Jurkat, Clone E6-1 (cell line): Measurements from ENCODE around the gene CERS4.
A peak's percentile ranks its signal among the peaks of the same experiment; 100 is the strongest.
"Not testable (repeated sequence)": the region's sequence is repeated elsewhere in the genome, so short reads cannot be mapped to it uniquely, and the experiment has no call there.

Experiments
- DNase-seq: peaks from one replicate; pipeline ENCODE4 v3.0.0-alpha.2; 2011; ENCODE audit warnings: low read depth, low spot score
- H3K4me3 ChIP-seq: 2 replicates; pipeline ENCODE4 v1.5.1; 2011; ENCODE audit warnings: mild to moderate bottlenecking, low read length, control low read depth, moderate library complexity

Gene CERS4

GRCh38 chr19:8239528-8240273, 30.5 kb downstream of the CERS4 start:
- no peak overlapping the region for H3K4me3 ChIP-seq
- DNase-seq, result no peak

DNA sequence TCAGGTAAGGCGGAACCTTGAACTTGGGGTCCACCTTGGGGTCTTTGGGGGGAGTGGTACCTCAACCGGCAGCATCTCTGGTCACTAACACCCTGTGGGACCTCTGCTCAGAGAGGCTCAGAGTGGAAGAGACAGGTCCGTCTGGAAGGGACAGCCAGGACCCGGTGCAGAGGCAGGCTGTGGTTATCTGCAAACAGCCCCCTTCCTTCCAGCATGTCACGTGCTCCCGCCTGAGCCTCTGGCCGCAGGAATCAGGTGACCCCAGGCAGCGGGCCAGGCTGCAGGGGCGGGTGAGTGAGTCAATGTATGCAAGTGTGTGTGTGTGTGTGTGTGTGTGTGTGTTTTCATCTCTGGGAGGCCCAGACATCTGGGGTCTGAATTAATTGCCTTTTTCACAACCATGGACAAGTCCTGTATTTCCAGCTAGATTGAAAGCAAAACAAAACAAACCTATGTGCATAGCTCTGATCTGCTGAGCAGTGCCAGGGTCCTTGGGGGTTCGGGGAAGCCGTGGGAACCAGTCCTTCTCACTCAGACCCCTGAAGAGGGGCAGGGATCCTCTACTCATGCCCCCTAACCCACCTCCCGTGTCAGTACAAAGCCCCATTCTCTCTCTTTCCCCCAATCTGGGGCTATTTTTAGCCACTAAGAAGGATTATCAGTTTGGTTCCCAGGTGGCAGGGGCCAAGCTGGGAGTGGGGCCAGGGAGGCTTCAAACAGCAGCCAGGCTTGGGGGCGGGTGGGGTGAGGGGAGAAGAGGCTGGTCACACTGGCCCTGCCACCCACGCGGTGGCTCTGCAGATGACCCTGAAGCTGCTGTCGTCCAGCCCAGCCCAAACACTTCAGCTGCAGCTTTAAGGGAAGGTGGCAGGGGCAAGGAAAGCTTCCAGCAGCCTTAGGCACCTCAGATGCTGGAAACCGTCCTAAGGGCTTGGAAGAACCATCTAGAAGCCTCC, 31.4 kb downstream of the CERS4 start:
- no peak for DNase-seq
- H3K4me3 ChIP-seq, result no peak overlapping the region

DNA sequence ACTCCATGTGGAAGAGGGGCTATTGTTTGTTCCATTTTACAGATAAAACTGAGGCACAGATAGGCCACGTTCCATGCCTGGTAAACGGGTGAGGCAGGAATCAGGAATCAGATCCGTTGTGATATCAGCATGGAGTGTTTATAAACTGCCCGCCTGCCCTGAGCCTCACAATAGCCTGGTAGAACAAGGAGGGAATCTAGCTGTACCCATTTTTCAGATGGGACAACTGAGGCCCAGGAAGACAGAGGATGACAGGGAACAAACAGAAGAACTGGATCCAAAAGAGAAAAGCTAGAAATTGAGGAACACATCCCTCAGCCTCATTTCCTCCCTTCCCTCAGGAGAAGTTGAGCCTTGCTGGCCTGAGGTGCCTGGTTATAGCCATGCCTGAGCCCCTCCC, 32.5 kb downstream of the CERS4 start:
- H3K4me3 ChIP-seq, result no peak overlapping the region

GRCh38 chr19:8242211-8242821, 33.1 kb downstream of the CERS4 start:
- no peak overlapping the region for H3K4me3 ChIP-seq
- no peak for DNase-seq

More for the DNA sequence above, 32.5 kb downstream of the CERS4 start:
- no peak for DNase-seq

- H3K4me3 ChIP-seq, result no peak overlapping the region
- no peak for DNase-seq
Observed at GRCh38 chr19:8243146-8243545, 34.0 kb downstream of the CERS4 start.

DNA sequence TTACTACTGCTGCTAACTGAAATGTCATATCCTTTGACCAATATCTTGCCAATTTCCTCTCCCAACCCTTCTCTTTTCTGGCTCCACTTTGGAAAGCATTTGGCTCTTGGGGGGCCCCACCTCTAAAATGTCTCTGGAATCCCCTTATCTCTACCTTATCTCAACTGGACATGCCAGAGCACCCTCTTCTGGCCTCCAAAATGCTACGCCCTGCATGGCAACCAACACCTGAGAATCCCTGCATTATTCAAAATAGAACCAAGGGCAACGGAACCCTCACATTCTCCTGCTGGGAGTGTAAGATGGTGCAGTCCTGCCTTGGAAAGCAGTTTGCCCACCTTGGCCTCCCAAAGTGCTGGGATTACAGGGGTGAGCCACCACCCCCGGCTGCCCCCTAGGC, 35.3 kb downstream of the CERS4 start:
- DNase-seq, result no peak

GRCh38 chr19:8245869-8246835, 37.0 kb downstream of the CERS4 start:
- no peak overlapping the region for H3K4me3 ChIP-seq
- DNase-seq, result no peak

More for the DNA sequence above, 35.3 kb downstream of the CERS4 start:
- H3K4me3 ChIP-seq, result no peak overlapping the region

DNA sequence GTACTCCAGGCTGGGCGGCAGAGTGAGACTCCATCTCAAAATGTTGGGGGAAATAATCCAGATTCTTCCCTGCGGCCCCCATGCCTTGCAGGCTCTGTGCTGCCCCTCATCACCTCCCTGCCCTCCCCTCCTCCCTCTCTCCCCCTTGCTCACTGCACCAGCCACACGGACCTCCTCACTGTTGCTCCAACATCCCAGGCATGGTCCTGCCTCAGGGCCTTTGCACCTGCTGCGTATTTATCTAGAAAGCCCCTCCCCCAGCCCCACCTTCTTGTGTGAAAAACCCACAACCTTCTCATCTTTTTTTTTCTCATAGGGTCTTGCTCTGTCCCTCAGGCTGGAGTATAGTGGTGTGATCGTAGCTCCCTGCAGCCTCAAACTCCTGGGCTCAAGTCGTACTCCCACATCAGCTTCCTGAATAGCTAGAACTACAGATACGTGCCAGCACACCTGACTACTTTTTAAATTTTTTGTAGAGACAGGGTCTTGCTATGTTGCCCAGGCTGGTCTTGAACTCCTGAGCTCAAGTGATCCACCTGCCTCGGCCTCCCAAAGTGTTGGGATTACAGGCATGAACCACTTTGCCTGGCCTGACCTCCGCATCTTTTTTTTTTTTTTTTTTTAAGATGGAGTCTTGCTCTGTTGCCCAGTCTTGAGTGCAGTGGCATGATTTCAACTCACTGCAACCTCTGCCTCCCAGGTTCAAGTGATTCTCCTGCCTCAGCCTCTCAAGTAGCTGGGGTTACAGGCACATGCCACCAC, 38.1 kb downstream of the CERS4 start:
- not testable (repeated sequence) for H3K4me3 ChIP-seq, DNase-seq

DNA sequence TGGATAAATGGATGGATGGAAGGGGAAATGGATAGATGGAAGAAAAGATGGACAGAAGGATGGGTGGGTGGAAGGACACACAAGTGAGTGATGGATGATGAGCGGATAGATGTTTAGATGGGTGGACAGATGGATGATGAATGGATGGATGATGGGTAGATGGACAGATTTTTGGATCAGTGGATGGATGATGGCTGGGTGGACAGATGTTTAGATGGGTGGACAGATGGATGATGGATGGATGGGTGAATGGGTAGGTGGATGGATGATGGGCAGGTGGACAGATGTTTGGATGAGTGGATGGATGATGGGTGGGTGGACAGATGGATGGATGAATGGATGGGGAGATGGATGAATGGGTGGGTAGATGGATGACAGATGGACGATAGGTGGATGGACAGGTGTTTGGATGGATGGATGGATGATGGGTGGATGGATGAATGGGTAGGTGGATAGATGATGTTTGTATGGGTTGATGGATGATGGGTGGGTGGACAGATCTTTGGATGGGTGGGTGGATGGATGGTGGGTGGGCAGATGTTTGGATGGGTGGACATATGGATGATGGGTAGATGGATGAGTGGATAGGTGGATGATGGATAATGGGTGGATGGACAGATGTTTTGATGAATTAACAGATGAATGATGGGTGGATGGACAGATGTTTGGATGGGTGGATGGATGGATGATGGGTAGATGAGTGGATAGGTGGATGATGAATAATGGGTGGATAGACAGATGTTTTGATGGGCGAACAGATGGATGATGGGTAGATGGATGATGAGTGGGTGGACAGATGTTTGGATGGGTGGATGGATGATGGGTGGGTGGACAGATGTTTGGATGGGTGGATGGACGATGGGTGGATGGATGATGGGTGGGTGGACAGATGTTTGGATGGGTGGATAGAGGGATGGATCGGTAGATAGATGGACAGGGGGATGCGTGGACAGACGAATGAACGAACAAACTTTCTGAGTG, 39.5 kb downstream of the CERS4 start:
- H3K4me3 ChIP-seq, result no peak overlapping the region
- no peak for DNase-seq

- no peak overlapping the region for H3K4me3 ChIP-seq
- DNase-seq, result no peak
Observed at GRCh38 chr19:8250596-8250995, 41.4 kb downstream of the CERS4 start.

GRCh38 chr19:8251025-8251472, 41.9 kb downstream of the CERS4 start:
- H3K4me3 ChIP-seq, result no peak overlapping the region
- no peak for DNase-seq

DNA sequence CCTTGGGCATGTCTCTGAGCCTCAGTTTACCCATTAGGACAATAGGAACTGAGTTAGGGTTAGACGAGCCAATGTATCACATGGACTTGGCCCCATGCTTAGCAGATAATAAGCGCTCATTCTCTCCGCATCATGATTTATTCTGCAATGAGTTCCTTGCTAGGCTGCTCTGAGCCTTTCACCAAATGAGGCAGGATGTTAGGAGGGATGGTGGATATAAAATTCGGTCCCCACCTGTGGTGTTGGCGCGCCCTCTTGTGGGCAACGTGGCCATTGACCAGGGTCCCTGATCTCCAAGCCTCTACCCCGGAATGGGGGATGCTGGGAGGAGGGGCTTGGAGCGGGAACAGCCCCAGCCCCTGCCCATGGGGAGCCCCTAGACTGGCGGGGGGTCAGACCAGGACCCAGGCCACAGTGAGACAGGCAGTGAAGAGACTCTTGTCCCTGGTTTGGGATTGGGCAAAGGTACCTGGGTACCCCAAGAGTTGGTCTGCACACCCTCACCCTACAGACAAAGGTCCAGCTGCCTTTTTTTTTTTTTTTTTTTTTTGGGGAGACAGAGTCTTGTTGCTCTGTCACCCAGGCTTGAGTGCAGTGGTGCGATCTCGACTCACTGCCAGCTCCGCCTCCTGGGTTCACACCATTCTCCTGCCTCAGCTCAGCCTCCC, 43.9 kb downstream of the CERS4 start:
- no peak overlapping the region for H3K4me3 ChIP-seq
- DNase-seq, result peak; percentile 70

- H3K4me3 ChIP-seq, result no peak overlapping the region
- DNase-seq, result no peak
Observed at GRCh38 chr19:8253678-8254077, 44.5 kb downstream of the CERS4 start.

DNA sequence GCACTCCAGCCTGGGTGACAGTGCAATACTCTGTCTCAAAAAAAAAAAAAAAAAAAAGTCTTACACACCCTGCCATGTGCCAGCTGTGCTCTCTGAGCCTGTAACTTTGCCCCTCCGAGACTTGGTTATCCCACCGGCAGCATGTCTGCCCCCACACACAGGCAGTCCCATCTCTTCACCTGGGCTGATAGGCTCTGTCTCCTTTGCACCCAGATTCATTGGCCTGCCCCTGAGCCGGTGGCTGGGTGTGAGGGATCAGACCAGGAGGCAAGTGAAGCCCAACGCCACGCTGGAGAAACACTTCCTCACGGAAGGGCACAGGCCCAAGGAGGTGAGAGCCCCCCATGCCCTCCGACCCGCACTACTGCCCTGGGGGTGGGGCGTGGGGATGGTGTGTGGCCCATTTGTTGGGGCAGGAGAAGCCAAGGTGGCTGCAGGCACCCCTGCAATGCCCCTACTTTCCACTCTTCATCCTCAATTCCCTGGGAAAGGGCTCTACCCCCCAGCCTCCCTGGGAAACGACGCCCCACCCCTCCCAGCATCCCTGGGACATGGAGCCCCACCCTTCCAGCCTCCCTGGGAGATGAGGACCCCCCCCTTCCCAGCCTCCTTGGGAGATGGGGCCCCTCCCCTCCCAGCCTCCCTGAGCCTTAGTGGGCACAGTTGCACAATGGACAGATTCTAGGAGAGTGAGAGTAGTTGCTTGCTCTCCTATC, 45.3 kb downstream of the CERS4 start:
- no peak for DNase-seq

GRCh38 chr19:8255426-8256125, 46.4 kb downstream of the CERS4 start:
- no peak overlapping the region for H3K4me3 ChIP-seq
- no peak for DNase-seq

More for the DNA sequence above, 45.3 kb downstream of the CERS4 start:
- H3K4me3 ChIP-seq, result no peak overlapping the region
